WTC11 (cell line): ENCODE measurements around the gene TBC1D1. TPM values are rescaled to one million over a fixed set of nuclear protein-coding genes. Genes with fewer than 3 reads are reported as not detected.
A peak's percentile ranks its signal among the peaks of the same experiment; 100 is the strongest.

Experiments used
- ATAC-seq: fragments of 200-7000 bp; cut with Tn5 transposase; 2 replicates; pipeline ENCODE4 v1.10.0; 2021; ENCODE audit warnings: mild to moderate bottlenecking, moderate library complexity
- CTCF ChIA-PET: fragments of 300-600 bp; sonication (Branson Sonifier 250); formaldehyde crosslinking; loops from one replicate; lab custom pipeline; 2021; ENCODE audit warnings: antibody characterized with exemption; lab: Charles Lee
- POLR2A ChIA-PET: fragments of 350-600 bp; sonication (Branson Sonifier 250); formaldehyde crosslinking; loops from one replicate; lab custom pipeline; 2021; ENCODE audit warnings: antibody characterized with exemption; lab: Charles Lee
- DNase-seq: peaks from one replicate; pipeline ENCODE4 v3.0.0; 2021; ENCODE audit warnings: low spot score
- H3K27ac Mint-ChIP-seq: 2 replicates; pipeline ENCODE4 v1.8.0; 2021; ENCODE audit warnings: mixed read lengths
- H3K27me3 Mint-ChIP-seq: 2 replicates; pipeline ENCODE4 v1.8.0; 2021; ENCODE audit warnings: low read depth, mild to moderate bottlenecking, moderate library complexity, mixed read lengths
- H3K36me3 Mint-ChIP-seq: 2 replicates; pipeline ENCODE4 v1.8.0; 2021; ENCODE audit warnings: mixed read lengths
- H3K4me1 Mint-ChIP-seq: 2 replicates; pipeline ENCODE4 v1.8.0; 2022; ENCODE audit warnings: mixed read lengths
- H3K4me3 Mint-ChIP-seq: 2 replicates; pipeline ENCODE4 v1.8.0; 2021; ENCODE audit warnings: mild to moderate bottlenecking, moderate library complexity, mixed read lengths
- H3K9me3 Mint-ChIP-seq: 2 replicates; pipeline ENCODE4 v1.8.0; 2021; ENCODE audit warnings: mixed read lengths
- AFF4 ChIP-seq: sonication (generic); formaldehyde crosslinking; IDR thresholded peaks from 2 replicates; pipeline ENCODE4 v1.8.1; 2023; ENCODE audit warnings: mild to moderate bottlenecking, missing genetic modification reagents, borderline replicate concordance
- CDX4 ChIP-seq: fragments of 250-450 bp; sonication (Bioruptor Pico); IDR thresholded peaks from 2 replicates; pipeline ENCODE4 v1.9.0; 2021; ENCODE audit warnings: moderate library complexity, mild to moderate bottlenecking, inconsistent platforms, borderline replicate concordance
- CREB1 ChIP-seq: sonication (generic); formaldehyde crosslinking; IDR thresholded peaks from 2 replicates; pipeline ENCODE4 v1.8.0; 2023; ENCODE audit warnings: mild to moderate bottlenecking, missing genetic modification reagents
- CREM ChIP-seq: sonication (generic); formaldehyde crosslinking; IDR thresholded peaks from 2 replicates; pipeline ENCODE4 v1.8.1; 2022; ENCODE audit warnings: mild to moderate bottlenecking, missing genetic modification reagents, moderate library complexity
- CTCF ChIP-seq: fragments of 200-600 bp; IDR thresholded peaks from 2 replicates; pipeline ENCODE4 v1.8.0; 2022; ENCODE audit warnings: antibody characterized with exemption
- ELF4 ChIP-seq: sonication (generic); formaldehyde crosslinking; IDR thresholded peaks from 2 replicates; pipeline ENCODE4 v1.8.1; 2022; ENCODE audit warnings: low read depth, mild to moderate bottlenecking, moderate library complexity, missing genetic modification reagents
- EMX1 ChIP-seq: fragments of 250-450 bp; sonication (Bioruptor Pico); IDR thresholded peaks from 2 replicates; pipeline ENCODE4 v1.8.0; 2021; ENCODE audit warnings: mild to moderate bottlenecking
- ETV6 ChIP-seq: sonication (generic); formaldehyde crosslinking; IDR thresholded peaks from 2 replicates; pipeline ENCODE4 v1.8.1; 2022; ENCODE audit warnings: mild to moderate bottlenecking, missing genetic modification reagents
- FOXJ3 ChIP-seq: sonication (generic); formaldehyde crosslinking; IDR thresholded peaks from 2 replicates; pipeline ENCODE4 v1.9.0; 2021; ENCODE audit warnings: missing genetic modification reagents, mild to moderate bottlenecking, borderline replicate concordance
- FOXP1 ChIP-seq: sonication (generic); formaldehyde crosslinking; IDR thresholded peaks from 2 replicates; pipeline ENCODE4 v1.8.0; 2022; ENCODE audit warnings: missing genetic modification reagents, mild to moderate bottlenecking, moderate library complexity, borderline replicate concordance
- GABPB1 ChIP-seq: sonication (generic); formaldehyde crosslinking; IDR thresholded peaks from 2 replicates; pipeline ENCODE4 v1.8.1; 2023; ENCODE audit warnings: mild to moderate bottlenecking, missing genetic modification reagents
- JAZF1 ChIP-seq: fragments of 250-450 bp; sonication (Bioruptor Pico); IDR thresholded peaks from 2 replicates; pipeline ENCODE4 v1.9.0; 2021; ENCODE audit warnings: moderate library complexity, mild to moderate bottlenecking, inconsistent platforms
- KAT7 ChIP-seq: sonication (generic); formaldehyde crosslinking; IDR thresholded peaks from 2 replicates; pipeline ENCODE4 v1.8.1; 2023; ENCODE audit warnings: missing genetic modification reagents, mild to moderate bottlenecking, borderline replicate concordance
- MXD4 ChIP-seq: fragments of 250-450 bp; sonication (Bioruptor Pico); IDR thresholded peaks from 2 replicates; pipeline ENCODE4 v1.8.0; 2021; ENCODE audit warnings: mild to moderate bottlenecking, moderate library complexity, borderline replicate concordance
- NFATC4 ChIP-seq: fragments of 250-450 bp; sonication (Bioruptor Pico); IDR thresholded peaks from 2 replicates; pipeline ENCODE4 v1.9.0; 2021; ENCODE audit warnings: mild to moderate bottlenecking
- NFYB ChIP-seq: sonication (generic); formaldehyde crosslinking; conservative IDR thresholded peaks from 2 replicates; pipeline ENCODE4 v1.8.0; 2022; ENCODE audit warnings: low read depth, missing genetic modification reagents
- NR3C1 ChIP-seq: sonication (generic); formaldehyde crosslinking; conservative IDR thresholded peaks from 2 replicates; pipeline ENCODE4 v1.8.1; 2023; ENCODE audit warnings: low read depth, mild to moderate bottlenecking, missing genetic modification reagents
- OVOL2 ChIP-seq: fragments of 250-450 bp; sonication (Bioruptor Pico); IDR thresholded peaks from 2 replicates; pipeline ENCODE4 v1.9.0; 2021; ENCODE audit warnings: mild to moderate bottlenecking, borderline replicate concordance
- SMAD3 ChIP-seq: sonication (generic); formaldehyde crosslinking; IDR thresholded peaks from 2 replicates; pipeline ENCODE4 v1.8.0; 2022; ENCODE audit warnings: missing genetic modification reagents, mild to moderate bottlenecking, borderline replicate concordance
- SMAD4 ChIP-seq: sonication (generic); formaldehyde crosslinking; IDR thresholded peaks from 2 replicates; pipeline ENCODE4 v1.8.0; 2022; ENCODE audit warnings: mild to moderate bottlenecking, missing genetic modification reagents
- TP53 ChIP-seq: sonication (generic); formaldehyde crosslinking; IDR thresholded peaks from 2 replicates; pipeline ENCODE4 v1.8.1; 2023; ENCODE audit warnings: mild to moderate bottlenecking, missing genetic modification reagents
- ZNF121 ChIP-seq: sonication (generic); formaldehyde crosslinking; IDR thresholded peaks from 2 replicates; pipeline ENCODE4 v1.8.0; 2023; ENCODE audit warnings: missing genetic modification reagents
- ZNF138 ChIP-seq: sonication (generic); formaldehyde crosslinking; conservative IDR thresholded peaks from 2 replicates; pipeline ENCODE4 v1.8.1; 2022; ENCODE audit warnings: mild to moderate bottlenecking, moderate library complexity, missing genetic modification reagents
- ZNF219 ChIP-seq: sonication (generic); formaldehyde crosslinking; IDR thresholded peaks from 2 replicates; pipeline ENCODE4 v1.8.0; 2023; ENCODE audit warnings: missing genetic modification reagents, mild to moderate bottlenecking, borderline replicate concordance
- ZNF396 ChIP-seq: fragments of 250-450 bp; sonication (Bioruptor Pico); IDR thresholded peaks from 2 replicates; pipeline ENCODE4 v1.8.0; 2021; ENCODE audit warnings: mild to moderate bottlenecking, moderate library complexity, borderline replicate concordance
- ZNF425 ChIP-seq: fragments of 250-450 bp; sonication (Bioruptor Pico); conservative IDR thresholded peaks from 2 replicates; pipeline ENCODE4 v1.9.0; 2021; ENCODE audit warnings: mild to moderate bottlenecking
- total RNA-seq: library from RNA; stranded (reverse); gene quantifications from 3 replicates; pipeline ENCODE4 v1.2.3, GENCODE V29; 2021

Gene TBC1D1
- total RNA-seq, 1 experiment from 2014 or later = 134 TPM

GRCh38 chr4:38084877-38085711 is 194.2 kb downstream of the TBC1D1 start:
- CTCF ChIA-PET = interaction anchor here (1.6 to 4.0 kb wide), 3 partner anchors 11 to 76 kb away, joined by 3 to 47 read pairs (median 11); no protein-coding TSS in a partner anchor
- Mint-ChIP-seq H3K4me3 (no peak overlapping the region), H3K36me3 (peaks cover 15% of the 10 kb centered on the region), H3K4me1 (peaks cover 53% of the 10 kb centered on the region), H3K27me3 (no peaks in the 10 kb centered on the region), H3K27ac (no peak overlapping the region), H3K9me3 (peaks cover 4% of the 10 kb centered on the region; the same call in 1 of the 2 replicates)
- ATAC-seq = peak; percentile 9; the same call in 1 of the 2 replicates
- POLR2A ChIA-PET = interaction anchor here (0.7 kb wide), 1 partner anchor 77 kb away, joined by 3 read pairs; no protein-coding TSS in a partner anchor
- no peak for TF ChIP-seq ZNF396
- TF ChIP-seq NFYB = no peak
- no peak for TF ChIP-seq FOXP1
- TF ChIP-seq OVOL2 (CRISPR knock-in tag) = no peak
- TF ChIP-seq KAT7 (CRISPR knock-in tag) = no peak
- TF ChIP-seq GABPB1 (CRISPR knock-in tag) = no peak
- no peak for TF ChIP-seq CREM (CRISPR knock-in tag)
- no peak for TF ChIP-seq ZNF219 (CRISPR knock-in tag)
- TF ChIP-seq MXD4 = no peak
- no peak for TF ChIP-seq TP53 (CRISPR knock-in tag)
- TF ChIP-seq JAZF1 (CRISPR knock-in tag) = no peak
- TF ChIP-seq CTCF = no peak
- no peak for TF ChIP-seq FOXJ3 (CRISPR knock-in tag)
- no peak for TF ChIP-seq ELF4 (CRISPR knock-in tag)
- no peak for TF ChIP-seq CDX4 (CRISPR knock-in tag)
- TF ChIP-seq SMAD4 (CRISPR knock-in tag) = no peak
- TF ChIP-seq CREB1 (CRISPR knock-in tag) = no peak
- no peak for DNase-seq

GRCh38 chr4:38085751-38086150 is 194.9 kb downstream of the TBC1D1 start:
- H3K9me3 Mint-ChIP-seq = peaks cover 4% of the 10 kb centered on the region; the same call in 1 of the 2 replicates
- no peaks in the 10 kb centered on the region for H3K27me3 Mint-ChIP-seq
- peak overlapping the region; percentile 57 for H3K27ac Mint-ChIP-seq
- DNase-seq (no peak), ATAC-seq (no peak)
- H3K4me1 Mint-ChIP-seq = peaks cover 54% of the 10 kb centered on the region
- POLR2A ChIA-PET = interaction anchor here (0.7 kb wide), 2 partner anchors 77 to 500 kb away, joined by 3 to 5 read pairs; no protein-coding TSS in a partner anchor
- no peak overlapping the region for H3K4me3 Mint-ChIP-seq
- peaks cover 16% of the 10 kb centered on the region for H3K36me3 Mint-ChIP-seq
- CTCF ChIA-PET = interaction anchor here (1.0 to 4.0 kb wide), 5 partner anchors 11 to 234 kb away, joined by 3 to 47 read pairs (median 6); no protein-coding TSS in a partner anchor
- TF ChIP-seq ETV6 (CRISPR knock-in tag) (no peak), ZNF121 (CRISPR knock-in tag) (no peak), SMAD3 (CRISPR knock-in tag) (no peak), NR3C1 (no peak), TP53 (CRISPR knock-in tag) (no peak), NFATC4 (CRISPR knock-in tag) (no peak), OVOL2 (CRISPR knock-in tag) (no peak), ZNF138 (CRISPR knock-in tag) (no peak), ZNF425 (CRISPR knock-in tag) (no peak), AFF4 (no peak), EMX1 (CRISPR knock-in tag) (no peak)
